Measurements from ENCODE around the gene ZGPAT.

ZGPAT gene

GRCh38 chr20:63777614-63778013 is 69.8 kb downstream of the ZGPAT start:
- DNase-seq (ENCODE audit: insufficient read length, low spot score) (no peak), FAIRE-seq (no peak)

- FAIRE-seq, result no peak
- no peak for DNase-seq (ENCODE audit: insufficient read length, low spot score)
Observed at GRCh38 chr20:63778034-63778752, 70.4 kb downstream of the ZGPAT start.

- FAIRE-seq (no peak), DNase-seq (ENCODE audit: insufficient read length, low spot score) (no peak)
Observed at GRCh38 chr20:63778857-63779256, 71.0 kb downstream of the ZGPAT start.

- DNase-seq (ENCODE audit: insufficient read length, low spot score) (no peak), FAIRE-seq (no peak)
Observed at GRCh38 chr20:63781181-63781580, 73.3 kb downstream of the ZGPAT start.

GRCh38 chr20:63782051-63782471 is 74.2 kb downstream of the ZGPAT start:
- FAIRE-seq (no peak), DNase-seq (ENCODE audit: insufficient read length, low spot score) (no peak)

- no peak for FAIRE-seq
- no peak for DNase-seq (ENCODE audit: insufficient read length, low spot score)
Observed at GRCh38 chr20:63782521-63782971, 74.7 kb downstream of the ZGPAT start.

GRCh38 chr20:63783970-63784369 is 76.1 kb downstream of the ZGPAT start:
- FAIRE-seq, result no peak
- DNase-seq (ENCODE audit: insufficient read length, low spot score), result no peak

- FAIRE-seq, result no peak
- DNase-seq (ENCODE audit: insufficient read length, low spot score), result no peak
Observed at GRCh38 chr20:63785691-63786131, 77.9 kb downstream of the ZGPAT start.

Measured in GM19239 (cell line).